GM12878 (cell line): ENCODE results near the gene PMF1. TPM values are rescaled to one million over a fixed set of nuclear protein-coding genes. Genes with fewer than 3 reads are reported as not detected.

ENCODE experiments used
- BACH1 ChIP-seq: fragments of 450-650 bp; IDR thresholded peaks from 2 replicates; pipeline ENCODE4 v1.6.1; 2017; ENCODE audit warnings: mild to moderate bottlenecking, borderline replicate concordance
- EED ChIP-seq: sonication (generic); IDR thresholded peaks from 2 replicates; pipeline ENCODE4 v1.6.1; 2016; ENCODE audit warnings: antibody characterized with exemption, low read depth
- NR2C2 ChIP-seq: IDR thresholded peaks from 2 replicates; pipeline ENCODE4 v1.6.1; 2011; ENCODE audit warnings: borderline replicate concordance, low read depth; ENCODE audit not compliant: control insufficient read depth, insufficient read length
- TCF7 ChIP-seq: IDR thresholded peaks from 2 replicates; pipeline ENCODE4 v1.6.1; 2014; ENCODE audit warnings: antibody characterized with exemption, borderline replicate concordance
- polyA plus RNA-seq, 11 experiments: library from polyadenylated mRNA; depleted of rRNA in 4 of 11; unstranded in 6 of 11; stranded (reverse) in 5 of 11; fragments of >200 nt; fragmentation: Nextera tagmentation in 4 of 11; fragmentation: Illumina TruSeq in 1 of 11; extraction: Ambion mirVana in 4 of 11; extraction: Trizol in 1 of 11; gene quantifications; 1 replicate in 1 of 11; 2 replicates in 10 of 11; pipeline versions ENCODE4 v1.2.1 to v1.2.3, GENCODE V29; 2011 to 2016; ENCODE audit warnings: inconsistent platforms in 2 of 11, missing spikeins in 2 of 11, low read depth in 1 of 11
- total RNA-seq, 4 experiments: library from RNA; depleted of rRNA in 3 of 4; stranded (reverse); fragments of >200 nt in 3 of 4; fragmentation: Illumina TruSeq in 1 of 4; extraction: Trizol in 1 of 4; gene quantifications; 2 replicates each; pipeline versions ENCODE4 v1.2.1 to v1.2.3, GENCODE V29; 2013 to 2021
- TF ChIP-seq, protein P1 (sequence below): fragments of 450-650 bp; IDR thresholded peaks from 2 replicates; pipeline ENCODE4 v1.6.1; 2018; ENCODE audit warnings: mild to moderate bottlenecking, low read depth, moderate library complexity; ENCODE audit not compliant: partially characterized antibody
- TF ChIP-seq, protein P2 (sequence below): IDR thresholded peaks from 2 replicates; pipeline ENCODE4 v1.6.1; 2011; ENCODE audit warnings: low read depth, mild to moderate bottlenecking, low read length, moderate library complexity, borderline replicate concordance; ENCODE audit errors: extremely low read depth
- TF ChIP-seq, protein P3 (sequence below): fragments of 450-650 bp; IDR thresholded peaks from 2 replicates; pipeline ENCODE4 v1.6.1; 2016; ENCODE audit warnings: mild to moderate bottlenecking

The PMF1 gene
- total and polyA plus RNA-seq, 10 of the 15 experiments (the other 5 are each of a cell fraction or from before 2014, with no cell fraction given) = 6.7 to 105 (median 67.3) TPM

DNA sequence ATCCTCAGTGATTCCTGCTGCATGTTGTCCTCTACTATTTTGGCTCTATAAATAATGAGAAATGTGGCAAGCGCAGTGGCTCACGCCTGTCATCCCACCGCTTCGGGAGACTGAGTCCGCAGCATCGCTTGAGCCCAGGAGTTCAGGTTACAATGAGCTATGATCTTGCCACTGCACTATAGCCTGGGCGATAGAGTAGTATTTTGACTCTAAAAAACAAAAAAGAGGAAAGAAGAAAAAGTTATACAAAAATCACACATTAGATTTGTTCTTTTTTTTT lies 19.7 kb upstream of the PMF1 start (continued):
- TF ChIP-seq, protein P1, sequence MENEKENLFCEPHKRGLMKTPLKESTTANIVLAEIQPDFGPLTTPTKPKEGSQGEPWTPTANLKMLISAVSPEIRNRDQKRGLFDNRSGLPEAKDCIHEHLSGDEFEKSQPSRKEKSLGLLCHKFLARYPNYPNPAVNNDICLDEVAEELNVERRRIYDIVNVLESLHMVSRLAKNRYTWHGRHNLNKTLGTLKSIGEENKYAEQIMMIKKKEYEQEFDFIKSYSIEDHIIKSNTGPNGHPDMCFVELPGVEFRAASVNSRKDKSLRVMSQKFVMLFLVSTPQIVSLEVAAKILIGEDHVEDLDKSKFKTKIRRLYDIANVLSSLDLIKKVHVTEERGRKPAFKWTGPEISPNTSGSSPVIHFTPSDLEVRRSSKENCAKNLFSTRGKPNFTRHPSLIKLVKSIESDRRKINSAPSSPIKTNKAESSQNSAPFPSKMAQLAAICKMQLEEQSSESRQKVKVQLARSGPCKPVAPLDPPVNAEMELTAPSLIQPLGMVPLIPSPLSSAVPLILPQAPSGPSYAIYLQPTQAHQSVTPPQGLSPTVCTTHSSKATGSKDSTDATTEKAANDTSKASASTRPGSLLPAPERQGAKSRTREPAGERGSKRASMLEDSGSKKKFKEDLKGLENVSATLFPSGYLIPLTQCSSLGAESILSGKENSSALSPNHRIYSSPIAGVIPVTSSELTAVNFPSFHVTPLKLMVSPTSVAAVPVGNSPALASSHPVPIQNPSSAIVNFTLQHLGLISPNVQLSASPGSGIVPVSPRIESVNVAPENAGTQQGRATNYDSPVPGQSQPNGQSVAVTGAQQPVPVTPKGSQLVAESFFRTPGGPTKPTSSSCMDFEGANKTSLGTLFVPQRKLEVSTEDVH = no peak
- TF ChIP-seq EED (no peak), BACH1 (no peak), NR2C2 (no peak), TCF7 (no peak)
- TF ChIP-seq, protein P2, sequence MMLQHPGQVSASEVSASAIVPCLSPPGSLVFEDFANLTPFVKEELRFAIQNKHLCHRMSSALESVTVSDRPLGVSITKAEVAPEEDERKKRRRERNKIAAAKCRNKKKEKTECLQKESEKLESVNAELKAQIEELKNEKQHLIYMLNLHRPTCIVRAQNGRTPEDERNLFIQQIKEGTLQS = no peak
- TF ChIP-seq, protein P3, sequence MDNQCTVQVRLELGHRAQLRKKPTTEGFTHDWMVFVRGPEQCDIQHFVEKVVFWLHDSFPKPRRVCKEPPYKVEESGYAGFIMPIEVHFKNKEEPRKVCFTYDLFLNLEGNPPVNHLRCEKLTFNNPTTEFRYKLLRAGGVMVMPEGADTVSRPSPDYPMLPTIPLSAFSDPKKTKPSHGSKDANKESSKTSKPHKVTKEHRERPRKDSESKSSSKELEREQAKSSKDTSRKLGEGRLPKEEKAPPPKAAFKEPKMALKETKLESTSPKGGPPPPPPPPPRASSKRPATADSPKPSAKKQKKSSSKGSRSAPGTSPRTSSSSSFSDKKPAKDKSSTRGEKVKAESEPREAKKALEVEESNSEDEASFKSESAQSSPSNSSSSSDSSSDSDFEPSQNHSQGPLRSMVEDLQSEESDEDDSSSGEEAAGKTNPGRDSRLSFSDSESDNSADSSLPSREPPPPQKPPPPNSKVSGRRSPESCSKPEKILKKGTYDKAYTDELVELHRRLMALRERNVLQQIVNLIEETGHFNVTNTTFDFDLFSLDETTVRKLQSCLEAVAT = peak; percentile 81
